ENCODE data around the gene ELFN1.

ELFN1 gene

DNA sequence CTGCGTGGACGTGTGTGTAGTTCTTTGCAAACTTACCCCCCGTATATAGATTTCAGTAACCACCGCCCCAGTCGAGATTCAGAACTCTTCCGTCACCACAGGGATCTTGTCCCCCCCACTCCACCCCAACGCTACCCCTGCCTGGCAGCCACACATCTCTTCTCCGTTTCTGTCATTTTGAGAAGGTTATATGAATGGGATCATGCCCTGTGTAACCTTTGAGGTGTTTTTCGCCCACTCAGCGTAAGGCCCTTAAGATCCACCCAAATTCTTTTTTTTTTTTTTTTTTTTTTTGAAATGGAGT is 83.4 kb downstream of the ELFN1 start:
- no peaks in the 10 kb centered on the region for H3K36me3 ChIP-seq
- H3K27me3 ChIP-seq: peaks cover 5% of the 10 kb centered on the region
- H3K27ac ChIP-seq: no peak overlapping the region
- no peaks in the 10 kb centered on the region for H3K4me1 ChIP-seq (ENCODE audit: control insufficient read depth in 1 of 2, insufficient read depth in 1 of 2, low read depth in 1 of 2, low read length in 1 of 2)
- H3K9me3 ChIP-seq: no peaks in the 10 kb centered on the region
- no peak overlapping the region for H3K4me3 ChIP-seq (ENCODE audit: low read depth in 1 of 2, low read length in 1 of 2)
- no peak for TF ChIP-seq CTCF (IDR thresholded peaks at IDR 0.05)

- no peaks in the 10 kb centered on the region for H3K4me1 ChIP-seq (ENCODE audit: control insufficient read depth in 1 of 2, insufficient read depth in 1 of 2, low read depth in 1 of 2, low read length in 1 of 2)
- no peak for TF ChIP-seq CTCF (IDR thresholded peaks at IDR 0.05)
- H3K4me3 ChIP-seq (ENCODE audit: low read depth in 1 of 2, low read length in 1 of 2): no peak overlapping the region
- no peaks in the 10 kb centered on the region for H3K9me3 ChIP-seq
- no peak overlapping the region for H3K27ac ChIP-seq
- no peaks in the 10 kb centered on the region for H3K27me3 ChIP-seq
- no peaks in the 10 kb centered on the region for H3K36me3 ChIP-seq
Measured at GRCh38 chr7:1754345-1754908, 84.3 kb downstream of the ELFN1 start.

GRCh38 chr7:1755783-1756625 is 85.9 kb downstream of the ELFN1 start:
- no peak overlapping the region for H3K4me3 ChIP-seq (ENCODE audit: low read depth in 1 of 2, low read length in 1 of 2)
- no peak for TF ChIP-seq CTCF (IDR thresholded peaks at IDR 0.05)
- H3K27me3 ChIP-seq: no peaks in the 10 kb centered on the region

GRCh38 chr7:1757601-1758000 is 87.5 kb downstream of the ELFN1 start:
- Histone ChIP-seq H3K27ac (no peak overlapping the region), H3K27me3 (no peaks in the 10 kb centered on the region), H3K4me1 (ENCODE audit: control insufficient read depth in 1 of 2, insufficient read depth in 1 of 2, low read depth in 1 of 2, low read length in 1 of 2) (no peaks in the 10 kb centered on the region), H3K36me3 (no peaks in the 10 kb centered on the region), H3K4me3 (ENCODE audit: low read depth in 1 of 2, low read length in 1 of 2) (no peak overlapping the region), H3K9me3 (peaks cover 3% of the 10 kb centered on the region)
- TF ChIP-seq CTCF (IDR thresholded peaks at IDR 0.05): no peak

More at GRCh38 chr7:1755783-1756625, 85.9 kb downstream of the ELFN1 start:
- no peaks in the 10 kb centered on the region for H3K9me3 ChIP-seq
- no peaks in the 10 kb centered on the region for H3K4me1 ChIP-seq (ENCODE audit: control insufficient read depth in 1 of 2, insufficient read depth in 1 of 2, low read depth in 1 of 2, low read length in 1 of 2)
- H3K27ac ChIP-seq: no peak overlapping the region
- H3K36me3 ChIP-seq: no peaks in the 10 kb centered on the region

- Histone ChIP-seq H3K27ac (no peak overlapping the region), H3K4me1 (ENCODE audit: control insufficient read depth in 1 of 2, insufficient read depth in 1 of 2, low read depth in 1 of 2, low read length in 1 of 2) (no peaks in the 10 kb centered on the region), H3K27me3 (no peaks in the 10 kb centered on the region), H3K4me3 (ENCODE audit: low read depth in 1 of 2, low read length in 1 of 2) (no peak overlapping the region), H3K9me3 (peaks cover 9% of the 10 kb centered on the region), H3K36me3 (no peaks in the 10 kb centered on the region)
- TF ChIP-seq CTCF (IDR thresholded peaks at IDR 0.05): no peak
Measured at GRCh38 chr7:1758028-1758858, 88.2 kb downstream of the ELFN1 start.

All from neutrophil (primary cell).